ENCODE measurements around the gene MBNL1.

- TF ChIP-seq CTCF (IDR thresholded peaks at IDR 0.05; ENCODE audit: low read depth, low read length, missing input control) (no peak), RAD21 (IDR thresholded peaks at IDR 0.05) (no peak), REST (IDR thresholded peaks at IDR 0.05) (no peak), SP1 (IDR thresholded peaks at IDR 0.05) (no peak), EGR1 (IDR thresholded peaks at IDR 0.05; ENCODE audit: low read depth in 2 of 2) (no peak), JUND (IDR thresholded peaks at IDR 0.05) (no peak)
Measured at GRCh38 chr3:152373379-152373778, 104.7 kb downstream of the MBNL1 start.

Data from liver (tissue), 3 donors.